ENCODE results near the gene CEP95.

DNA sequence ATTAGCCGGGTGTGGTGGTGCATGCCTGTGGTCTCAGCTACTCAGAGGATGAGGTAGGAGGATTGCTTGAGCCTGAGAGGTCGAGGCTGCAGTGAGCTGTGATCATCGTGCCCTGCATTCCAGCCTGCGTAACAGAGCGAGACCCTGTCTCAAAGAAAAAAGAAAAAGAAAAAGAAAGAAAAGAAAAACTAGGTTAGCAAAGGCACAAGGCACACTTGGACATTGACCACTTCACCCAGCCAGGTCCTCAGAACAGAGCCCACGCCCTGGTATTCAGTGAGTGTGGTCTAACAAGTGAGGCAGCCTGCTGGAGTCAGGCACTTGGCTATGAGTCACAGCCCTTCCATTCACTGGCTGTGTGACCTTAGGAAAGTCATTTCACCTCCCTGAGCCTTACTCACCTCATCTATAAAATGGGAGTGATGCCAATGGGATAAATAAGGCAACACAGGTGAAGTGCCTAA is 47.5 kb upstream of the CEP95 start:
- TF ChIP-seq, protein P1, sequence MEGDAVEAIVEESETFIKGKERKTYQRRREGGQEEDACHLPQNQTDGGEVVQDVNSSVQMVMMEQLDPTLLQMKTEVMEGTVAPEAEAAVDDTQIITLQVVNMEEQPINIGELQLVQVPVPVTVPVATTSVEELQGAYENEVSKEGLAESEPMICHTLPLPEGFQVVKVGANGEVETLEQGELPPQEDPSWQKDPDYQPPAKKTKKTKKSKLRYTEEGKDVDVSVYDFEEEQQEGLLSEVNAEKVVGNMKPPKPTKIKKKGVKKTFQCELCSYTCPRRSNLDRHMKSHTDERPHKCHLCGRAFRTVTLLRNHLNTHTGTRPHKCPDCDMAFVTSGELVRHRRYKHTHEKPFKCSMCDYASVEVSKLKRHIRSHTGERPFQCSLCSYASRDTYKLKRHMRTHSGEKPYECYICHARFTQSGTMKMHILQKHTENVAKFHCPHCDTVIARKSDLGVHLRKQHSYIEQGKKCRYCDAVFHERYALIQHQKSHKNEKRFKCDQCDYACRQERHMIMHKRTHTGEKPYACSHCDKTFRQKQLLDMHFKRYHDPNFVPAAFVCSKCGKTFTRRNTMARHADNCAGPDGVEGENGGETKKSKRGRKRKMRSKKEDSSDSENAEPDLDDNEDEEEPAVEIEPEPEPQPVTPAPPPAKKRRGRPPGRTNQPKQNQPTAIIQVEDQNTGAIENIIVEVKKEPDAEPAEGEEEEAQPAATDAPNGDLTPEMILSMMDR (IDR thresholded peaks at IDR 0.05) = no peak
- TF ChIP-seq POLR2A (IDR thresholded peaks at IDR 0.05) = no peak

Data from ovary (tissue), 3 donors.